Tibial nerve (tissue), 4 donors: ENCODE results near the gene PPA2. TPM values are rescaled to one million over a fixed set of nuclear protein-coding genes. Genes with fewer than 3 reads are reported as not detected.

Experiments
- DNase-seq, 2 donors: peaks; one replicate each; pipeline ENCODE4 v3.0.0-alpha.2; 2019; ENCODE audit warnings: low spot score in 2 of 2
- H3K27ac ChIP-seq, 4 donors: fragments of 200-600 bp; sonication (generic) in 3 of 4; one replicate each; pipeline ENCODE4 v1.5.1; 2017 to 2019; ENCODE audit warnings: mild to moderate bottlenecking in 1 of 4
- H3K27me3 ChIP-seq, 2 donors: fragments of 200-600 bp; sonication (generic) in 1 of 2; one replicate each; pipeline versions ENCODE4 v1.5.1 to v1.6.0; 2017 to 2019
- H3K36me3 ChIP-seq, 3 donors: fragments of 200-600 bp; sonication (generic); one replicate each; pipeline ENCODE4 v1.5.1; 2018 to 2019
- H3K4me1 ChIP-seq, 4 donors: fragments of 200-600 bp; sonication (generic) in 3 of 4; one replicate each; pipeline ENCODE4 v1.5.1; 2017 to 2019
- H3K4me3 ChIP-seq, 4 donors: fragments of 200-600 bp; sonication (generic) in 3 of 4; one replicate each; pipeline ENCODE4 v1.5.1; 2017 to 2019; ENCODE audit warnings: mild to moderate bottlenecking in 1 of 4, moderate library complexity in 1 of 4
- H3K9me3 ChIP-seq, 4 donors: fragments of 200-600 bp; sonication (generic) in 3 of 4; one replicate each; pipeline ENCODE4 v1.5.1; 2017 to 2019
- CTCF ChIP-seq, 5 experiments: fragments of 200-600 bp in 3 of 5; fragments of 450-650 bp in 2 of 5; sonication (generic) in 3 of 5; IDR thresholded peaks; one replicate each; pipeline ENCODE4 v1.5.1; 2016 to 2019; ENCODE audit warnings: antibody characterized with exemption in 5 of 5, mild to moderate bottlenecking in 3 of 5, moderate library complexity in 2 of 5
- EP300 ChIP-seq, 2 donors: sonication (generic); formaldehyde crosslinking; IDR thresholded peaks; one replicate each; pipeline ENCODE4 v1.6.1; 2017; ENCODE audit warnings: antibody characterized with exemption in 2 of 2, mild to moderate bottlenecking in 1 of 2
- POLR2A ChIP-seq, 2 donors: fragments of 450-650 bp; IDR thresholded peaks; one replicate each; pipeline ENCODE4 v1.6.1; 2017; ENCODE audit warnings: antibody characterized with exemption in 2 of 2, mild to moderate bottlenecking in 2 of 2, moderate library complexity in 2 of 2
- WGBS, 2 donors: methylation state at CpG; one replicate each; pipeline ENCODE4 v1.1.5; 2018; 5-methylcytosine and 5-hydroxymethylcytosine counted together
- total RNA-seq, 4 donors: library from RNA; depleted of rRNA; stranded (reverse); fragments of >200 nt; gene quantifications; one replicate each; pipeline ENCODE4 v1.1.0, GENCODE V29; 2016

Gene PPA2
- total RNA-seq, 4 donors from 2014 or later, result 69.9 to 106 (median 84.7) TPM

GRCh38 chr4:105389167-105389566 lies 84.7 kb downstream of the PPA2 start:
- H3K4me1 ChIP-seq, result peaks cover 0 to 6% (median 0%) of the 10 kb centered on the region in 4 donors
- no peak for TF ChIP-seq CTCF (IDR thresholded peaks at IDR 0.05)
- H3K4me3 ChIP-seq, result no peak overlapping the region
- H3K27ac ChIP-seq, result no peak overlapping the region
- WGBS, 2 donors, result 84 to 88% methylated on average over 3 of the region's 3 CpGs
- no peak for DNase-seq
- H3K9me3 ChIP-seq, result no peaks in the 10 kb centered on the region
- no peaks in the 10 kb centered on the region for H3K27me3 ChIP-seq
- H3K36me3 ChIP-seq, result peaks cover 0 to 42% (median 0%) of the 10 kb centered on the region in 3 donors

- 75 to 84% methylated on average over 5 of the region's 5 CpGs for WGBS, 2 donors
- H3K4me3 ChIP-seq, result no peak overlapping the region
- H3K27me3 ChIP-seq, result no peaks in the 10 kb centered on the region
- no peak for DNase-seq
- no peak for TF ChIP-seq EP300 (IDR thresholded peaks at IDR 0.05)
- TF ChIP-seq CTCF (IDR thresholded peaks at IDR 0.05), result no peak
- no peak for TF ChIP-seq POLR2A (IDR thresholded peaks at IDR 0.05)
- no peak overlapping the region for H3K27ac ChIP-seq
- peaks cover 0 to 40% (median 0%) of the 10 kb centered on the region in 3 donors for H3K36me3 ChIP-seq
- H3K4me1 ChIP-seq, result peaks cover 0 to 6% (median 0%) of the 10 kb centered on the region in 4 donors
- no peaks in the 10 kb centered on the region for H3K9me3 ChIP-seq
Measured at GRCh38 chr4:105387466-105387865, 86.4 kb downstream of the PPA2 start.

GRCh38 chr4:105386012-105386411 lies 87.8 kb downstream of the PPA2 start:
- Histone ChIP-seq H3K9me3 (no peaks in the 10 kb centered on the region), H3K27me3 (no peaks in the 10 kb centered on the region), H3K27ac (no peak overlapping the region), H3K4me3 (no peak overlapping the region), H3K4me1 (peaks cover 0 to 6% (median 0%) of the 10 kb centered on the region in 4 donors), H3K36me3 (peaks cover 0 to 40% (median 0%) of the 10 kb centered on the region in 3 donors)
- DNase-seq, result no peak
- WGBS, 2 donors, result 72 to 74% methylated on average over 4 of the region's 4 CpGs
- no peak for TF ChIP-seq POLR2A (IDR thresholded peaks at IDR 0.05)
- TF ChIP-seq EP300 (IDR thresholded peaks at IDR 0.05), result no peak
- TF ChIP-seq CTCF (IDR thresholded peaks at IDR 0.05), result no peak

GRCh38 chr4:105374071-105374470 lies 99.8 kb downstream of the PPA2 start:
- 84 to 92% methylated on average over 3 of the region's 3 CpGs for WGBS, 2 donors
- no peaks in the 10 kb centered on the region for H3K4me1 ChIP-seq
- no peak for TF ChIP-seq EP300 (IDR thresholded peaks at IDR 0.05)
- TF ChIP-seq CTCF (IDR thresholded peaks at IDR 0.05), result no peak
- no peak for TF ChIP-seq POLR2A (IDR thresholded peaks at IDR 0.05)
- H3K27ac ChIP-seq, result no peak overlapping the region
- H3K4me3 ChIP-seq, result no peak overlapping the region
- no peak for DNase-seq
- peaks cover 0 to 33% (median 3%) of the 10 kb centered on the region in 3 donors for H3K36me3 ChIP-seq
- no peaks in the 10 kb centered on the region for H3K27me3 ChIP-seq
- H3K9me3 ChIP-seq, result no peaks in the 10 kb centered on the region

- TF ChIP-seq CTCF (IDR thresholded peaks at IDR 0.05) (no peak), POLR2A (IDR thresholded peaks at IDR 0.05) (no peak), EP300 (IDR thresholded peaks at IDR 0.05) (no peak)
- Histone ChIP-seq H3K36me3 (peaks cover 0 to 41% (median 11%) of the 10 kb centered on the region in 3 donors), H3K4me3 (no peak overlapping the region), H3K9me3 (no peaks in the 10 kb centered on the region), H3K27ac (no peak overlapping the region), H3K4me1 (no peaks in the 10 kb centered on the region), H3K27me3 (no peaks in the 10 kb centered on the region)
- 80 to 86% methylated on average over 3 of the region's 3 CpGs for WGBS, 2 donors
- no peak for DNase-seq
Measured at GRCh38 chr4:105373324-105373723, 100.5 kb downstream of the PPA2 start.
